Measurements from ENCODE around the gene GHRL.
A peak's percentile ranks its signal among the peaks of the same experiment; 100 is the strongest.
"Not testable (repeated sequence)": the region's sequence is repeated elsewhere in the genome, so short reads cannot be mapped to it uniquely, and the experiment has no call there.

GHRL gene

DNA sequence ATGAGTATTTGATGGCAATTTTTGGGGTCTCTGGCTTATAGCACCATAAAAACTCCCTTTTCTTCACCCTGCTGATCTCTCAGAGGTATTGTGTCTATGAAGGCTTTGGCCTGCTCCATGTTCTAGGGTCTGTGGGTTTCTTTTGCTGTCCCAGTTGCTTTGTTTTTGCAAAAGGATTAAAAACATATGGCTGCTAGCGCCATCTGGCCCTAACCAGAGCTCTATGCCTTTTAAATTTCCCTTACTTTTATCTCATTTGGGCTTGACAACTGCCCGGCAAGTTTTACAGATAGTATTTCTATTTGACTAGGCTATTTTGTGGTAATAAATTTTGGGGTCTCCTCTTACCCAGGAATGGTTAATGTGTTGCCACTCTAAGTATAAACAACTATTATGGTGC lies 6.4 kb upstream of the GHRL start:
- DNase-seq (ENCODE audit: low read depth): peak; percentile 30

DNA sequence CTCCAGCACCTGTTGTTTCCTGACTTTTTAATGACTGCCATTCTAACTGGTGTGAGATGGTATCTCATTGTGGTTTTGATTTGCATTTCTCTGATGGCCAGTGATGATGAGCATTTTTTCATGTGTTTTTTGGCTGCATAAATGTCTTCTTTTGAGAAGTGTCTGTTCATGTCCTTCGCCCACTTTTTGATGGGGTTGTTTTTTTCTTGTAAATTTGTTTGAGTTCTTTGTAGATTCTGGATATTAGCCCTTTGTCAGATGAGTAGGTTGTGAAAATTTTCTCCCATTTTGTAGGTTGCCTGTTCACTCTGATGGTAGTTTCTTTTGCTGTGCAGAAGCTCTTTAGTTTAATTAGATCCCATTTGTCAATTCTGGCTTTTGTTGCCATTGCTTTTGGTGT lies 5.3 kb upstream of the GHRL start:
- not testable (repeated sequence) for DNase-seq (ENCODE audit: low read depth)

DNA sequence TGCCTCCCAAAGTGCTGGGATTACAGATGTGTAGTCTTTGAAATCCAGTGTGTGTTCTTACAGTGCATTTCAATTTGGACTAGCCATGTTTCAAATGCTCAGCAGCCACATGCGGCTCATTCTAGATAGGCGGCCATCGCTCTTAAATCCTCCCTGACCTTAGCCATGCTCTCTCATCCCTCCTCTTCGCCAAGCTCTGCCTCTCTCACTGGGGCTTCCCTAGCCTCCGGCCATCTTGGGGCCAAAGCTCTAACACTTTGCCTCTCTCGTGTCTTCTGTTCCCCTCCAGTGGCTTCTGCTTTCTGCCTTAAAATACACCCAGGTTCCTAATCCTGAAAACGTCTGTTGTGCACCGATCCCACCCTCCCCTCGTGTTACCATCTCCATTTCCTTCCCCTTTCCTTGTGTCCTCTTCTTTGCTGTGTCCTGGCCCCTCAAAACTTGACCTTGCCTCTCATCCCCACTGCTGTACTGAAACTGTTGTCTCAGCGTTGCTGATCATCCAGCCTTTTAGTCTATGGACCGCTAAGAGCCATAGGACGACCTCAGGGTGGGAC lies 1.4 kb upstream of the GHRL start:
- DNase-seq (ENCODE audit: low read depth): no peak

DNA sequence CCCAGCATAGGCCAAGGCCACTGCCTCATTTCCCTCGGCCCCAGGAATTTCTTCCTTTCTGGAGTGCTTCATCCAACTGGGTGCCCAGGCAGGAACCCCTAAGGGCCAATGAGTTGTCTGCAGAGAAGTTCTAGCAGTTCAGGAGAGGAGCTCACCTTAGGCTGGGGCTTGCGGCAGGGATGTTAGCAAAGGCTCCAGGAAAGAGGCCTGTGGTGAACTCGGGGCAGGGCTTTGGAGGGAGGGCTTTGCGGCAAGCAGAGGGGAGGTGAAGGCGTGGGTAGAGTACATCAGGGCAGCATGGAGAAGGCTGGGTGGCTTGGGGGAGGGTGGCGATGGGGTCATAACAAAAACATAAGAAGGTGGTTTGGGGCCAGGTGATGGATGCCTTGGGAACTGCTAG lies 1.1 kb downstream of the GHRL start:
- DNase-seq (ENCODE audit: low read depth): no peak

DNA sequence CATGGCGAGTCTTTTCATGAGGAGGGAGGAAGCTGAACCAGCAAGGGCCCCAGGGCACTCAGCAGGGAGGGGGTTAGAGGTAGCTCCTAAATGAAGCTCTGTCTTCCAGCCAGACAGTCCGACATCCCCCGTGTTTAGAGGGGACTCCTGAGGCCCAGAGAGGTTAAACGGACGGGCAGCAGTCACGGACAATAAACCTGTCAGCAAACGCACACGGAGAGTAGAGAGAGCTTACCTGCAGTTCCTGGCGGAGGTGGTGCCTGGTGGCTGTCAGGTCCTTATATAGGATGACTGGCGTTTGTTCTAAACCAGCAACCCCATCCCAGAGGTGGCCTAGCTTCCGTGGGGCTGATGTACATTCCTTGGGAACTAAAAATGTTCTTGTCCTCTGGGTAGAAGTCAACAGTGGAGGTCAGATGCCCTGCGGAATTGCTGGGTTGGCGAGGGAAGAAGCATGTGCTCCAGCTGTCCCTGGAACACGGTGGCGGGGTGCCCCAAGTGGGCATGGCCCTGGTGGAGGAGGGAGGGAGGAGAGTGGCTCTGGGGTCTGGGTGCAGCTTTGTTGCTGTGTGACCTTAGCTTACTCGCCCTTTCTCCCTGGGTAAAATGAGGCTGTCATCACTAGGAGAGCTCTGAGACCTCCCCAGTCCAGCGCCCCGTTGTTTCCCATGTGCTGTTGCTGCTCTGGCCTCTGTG lies 2.1 kb downstream of the GHRL start:
- DNase-seq (ENCODE audit: low read depth): no peak

DNA sequence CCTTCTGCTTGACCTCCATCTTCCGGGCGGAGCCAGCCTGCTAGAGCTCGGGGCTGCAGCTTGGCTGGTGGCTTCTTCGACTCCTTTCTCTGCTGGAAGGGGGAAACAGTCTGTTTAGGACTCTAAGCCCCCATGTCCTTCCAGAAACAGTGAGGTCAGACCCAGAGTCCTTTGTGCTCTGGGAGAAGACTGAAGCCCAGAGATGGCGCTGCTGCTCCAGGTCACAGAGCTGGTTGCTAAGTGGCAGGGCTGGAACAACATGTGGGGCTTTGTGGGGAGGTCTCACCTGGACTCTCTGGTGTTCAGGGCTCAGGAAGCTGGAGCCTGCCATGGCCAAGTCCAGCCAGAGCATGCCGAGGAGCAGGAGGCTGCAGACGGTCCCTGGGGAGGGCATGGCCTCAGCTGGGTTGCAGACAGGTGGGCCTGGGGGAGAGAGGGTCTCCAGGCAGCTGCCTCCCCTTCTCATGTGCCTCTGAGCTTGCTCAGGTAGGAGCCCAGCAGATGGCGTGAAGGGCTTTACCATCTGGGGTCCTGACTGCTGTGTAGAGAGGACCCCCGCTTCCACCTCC lies 2.9 kb downstream of the GHRL start:
- DNase-seq (ENCODE audit: low read depth): no peak

DNA sequence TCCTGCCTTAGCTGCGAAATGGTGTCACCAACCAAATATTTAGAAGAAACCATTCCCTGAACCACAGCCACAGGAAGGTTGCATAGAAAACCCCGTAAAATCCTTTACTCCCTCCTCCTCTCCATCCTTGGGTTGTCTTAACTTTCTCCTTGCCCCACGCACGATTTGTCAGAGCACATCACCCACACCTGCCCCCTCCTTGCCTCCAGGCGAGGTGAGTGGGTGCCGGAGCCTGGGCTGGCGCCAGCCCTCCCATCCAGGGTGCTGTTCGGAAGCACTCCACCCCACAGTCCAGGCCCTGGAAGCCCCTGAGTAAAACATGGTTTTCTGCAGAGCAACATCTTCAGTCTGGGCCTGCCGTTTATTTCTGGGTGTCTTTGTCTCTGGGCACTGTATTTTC lies 3.7 kb downstream of the GHRL start:
- no peak for DNase-seq (ENCODE audit: low read depth)

DNA sequence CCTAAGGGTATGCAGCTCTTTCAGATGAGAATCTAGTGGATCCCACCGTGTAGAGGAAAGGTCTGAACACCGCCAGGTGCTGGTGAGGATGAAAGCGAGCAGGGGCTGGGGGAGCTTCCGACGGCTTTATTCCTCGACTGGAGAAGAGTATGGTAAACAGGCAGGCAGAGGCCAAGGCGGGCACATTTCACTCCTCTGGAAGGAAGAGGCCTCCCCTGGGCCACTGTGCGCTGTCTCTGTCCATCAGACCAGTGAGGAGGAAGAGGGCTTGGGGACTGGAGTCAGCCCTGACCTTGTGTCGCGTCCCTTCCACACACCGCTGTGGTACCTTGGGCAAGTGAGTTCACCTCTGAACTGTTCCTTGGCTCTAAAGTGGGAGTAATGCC lies 4.2 kb downstream of the GHRL start:
- DNase-seq (ENCODE audit: low read depth): no peak

DNA sequence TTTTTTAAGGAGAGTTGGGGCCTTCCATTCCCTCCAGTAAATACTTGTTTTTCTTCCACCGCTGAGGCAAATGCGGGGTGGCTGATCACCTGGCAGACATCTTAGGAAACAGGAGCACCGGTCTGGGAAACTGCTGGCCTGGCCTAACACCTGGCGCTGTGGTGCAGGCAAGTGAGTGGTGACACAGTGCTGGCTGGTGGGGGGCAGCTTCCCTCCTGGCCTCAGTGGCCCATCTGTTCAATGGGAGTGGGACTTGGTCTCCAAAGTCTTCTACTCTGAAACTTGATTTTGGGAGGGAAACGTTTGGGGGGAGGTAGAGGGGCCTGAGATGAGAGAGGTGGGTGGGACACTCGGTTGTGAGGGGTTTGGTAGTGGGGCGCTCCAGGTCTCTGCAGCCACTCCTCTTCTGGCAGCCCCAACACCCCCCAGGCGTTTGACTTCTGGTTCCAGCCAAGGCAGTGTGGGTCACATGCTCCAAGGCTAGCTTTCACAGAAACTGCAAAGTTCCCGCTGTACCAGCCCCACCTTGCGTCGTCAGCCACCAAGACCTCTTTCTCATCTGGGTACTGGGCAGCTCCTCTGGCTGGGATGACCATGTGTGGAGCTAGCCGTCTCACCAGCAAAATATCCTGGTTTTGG lies 4.7 kb downstream of the GHRL start:
- DNase-seq (ENCODE audit: low read depth): no peak

DNA sequence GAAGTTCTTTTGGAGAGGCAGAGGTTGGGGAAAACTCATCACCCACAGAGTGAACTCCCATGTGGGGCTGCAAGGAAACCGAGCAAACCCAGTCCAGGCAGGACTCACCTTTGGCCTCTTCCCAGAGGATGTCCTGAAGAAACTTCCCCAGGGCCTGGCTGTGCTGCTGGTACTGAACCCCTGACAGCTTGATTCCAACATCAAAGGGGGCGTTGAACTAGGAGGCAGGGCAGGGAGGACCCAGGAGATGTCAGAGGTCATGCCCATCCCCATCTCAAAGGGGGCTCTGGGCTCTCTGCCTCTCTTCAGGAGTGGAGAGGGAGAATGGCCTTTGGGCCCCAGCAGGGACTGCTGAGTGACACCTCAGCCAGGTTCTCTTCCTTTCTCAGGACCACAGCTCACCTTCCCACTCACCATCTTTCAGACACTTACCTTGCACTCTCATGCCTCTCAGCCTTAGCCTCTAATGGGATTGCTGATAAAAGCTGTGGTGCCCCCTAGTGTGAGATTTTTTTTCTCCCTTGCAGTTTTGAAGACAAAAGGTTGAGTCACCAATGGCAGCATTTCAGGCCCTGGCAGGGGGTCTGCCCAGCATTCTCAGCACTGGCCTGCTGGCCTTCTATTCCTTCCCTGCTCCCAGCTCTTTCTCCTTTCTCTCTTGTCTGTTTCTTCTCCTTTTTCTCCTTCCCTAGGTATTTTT lies 6.0 kb downstream of the GHRL start:
- peak; percentile 76 for DNase-seq (ENCODE audit: low read depth)

DNA sequence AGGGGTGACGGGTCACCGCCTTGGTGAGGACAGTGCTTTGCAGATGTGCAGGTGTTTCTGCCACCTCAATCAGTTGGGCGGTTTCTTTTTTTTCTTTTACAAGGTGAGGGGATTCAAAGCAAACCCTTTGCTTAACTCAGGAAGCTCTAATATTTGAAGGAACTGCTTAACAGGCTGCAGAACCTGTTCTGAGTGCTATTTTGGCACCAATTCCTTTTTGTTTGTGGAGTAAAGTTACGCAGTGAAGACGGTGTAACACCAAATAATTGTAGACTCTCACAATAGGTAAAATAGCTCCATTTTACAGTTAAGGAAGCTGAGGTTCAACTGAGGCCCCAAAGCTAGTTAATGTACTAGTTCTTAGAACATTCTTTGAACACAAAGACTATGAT lies 6.6 kb downstream of the GHRL start:
- no peak for DNase-seq (ENCODE audit: low read depth)

DNA sequence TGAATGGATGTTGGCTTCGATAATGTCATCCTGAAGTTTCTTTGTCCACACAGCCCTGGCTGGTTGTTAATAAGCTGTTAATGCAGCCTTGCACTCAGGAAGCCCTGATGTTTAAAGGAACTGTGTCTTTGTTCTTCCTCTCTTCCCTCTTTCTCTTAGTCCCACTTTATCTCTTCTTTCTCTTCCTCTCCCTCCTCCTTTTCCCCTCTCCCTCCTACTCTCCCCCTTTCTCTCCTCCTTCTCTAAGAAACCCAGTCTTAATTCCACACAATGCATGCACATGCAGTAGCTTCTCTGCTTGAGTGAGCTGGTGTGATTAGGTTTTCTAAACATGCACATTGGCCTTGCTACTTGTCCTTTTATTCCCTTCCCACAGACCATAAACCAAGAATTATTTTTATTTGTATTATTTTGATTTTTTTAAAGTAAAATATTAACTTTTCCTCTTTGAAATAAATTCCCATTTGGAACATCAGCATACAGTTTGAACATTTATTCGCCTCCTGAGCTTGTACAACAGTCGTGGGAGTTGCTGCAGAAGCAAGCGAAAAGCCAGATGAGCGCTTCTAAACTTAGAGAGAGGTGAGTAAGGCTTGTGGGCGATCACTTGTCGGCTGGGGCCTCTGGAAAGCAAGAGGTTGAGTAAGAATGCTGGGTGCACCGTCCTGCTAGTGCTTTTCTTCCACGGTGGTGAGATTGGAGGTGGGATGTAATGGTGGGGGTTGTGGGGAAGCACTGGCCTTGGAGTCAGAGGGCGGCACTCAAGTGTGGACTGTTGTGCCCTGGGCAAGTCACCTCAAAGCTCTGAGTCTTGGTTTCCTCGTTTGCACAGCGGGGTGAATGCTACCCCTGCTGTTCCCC lies 7.2 kb downstream of the GHRL start:
- DNase-seq (ENCODE audit: low read depth): no peak

DNA sequence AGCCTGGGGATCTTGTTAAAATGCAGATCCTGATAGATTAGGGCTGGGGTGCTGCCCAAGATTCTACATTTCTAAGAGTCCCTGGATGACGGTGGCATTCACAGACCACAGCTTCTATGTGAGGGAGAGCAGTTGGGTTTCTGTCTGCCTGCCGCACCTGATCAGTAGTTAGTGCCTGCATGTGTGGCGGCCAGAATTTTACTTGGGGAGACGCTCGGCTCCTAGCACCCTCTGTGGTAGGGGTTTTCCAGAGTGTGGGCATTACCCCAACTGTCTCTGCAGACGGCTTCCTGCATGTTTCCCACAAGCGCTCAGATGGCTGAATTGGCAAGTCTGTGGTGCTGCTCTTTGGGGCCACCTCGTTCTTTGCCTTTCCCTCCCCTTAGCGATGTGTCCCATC lies 8.3 kb downstream of the GHRL start:
- DNase-seq (ENCODE audit: low read depth): no peak

DNA sequence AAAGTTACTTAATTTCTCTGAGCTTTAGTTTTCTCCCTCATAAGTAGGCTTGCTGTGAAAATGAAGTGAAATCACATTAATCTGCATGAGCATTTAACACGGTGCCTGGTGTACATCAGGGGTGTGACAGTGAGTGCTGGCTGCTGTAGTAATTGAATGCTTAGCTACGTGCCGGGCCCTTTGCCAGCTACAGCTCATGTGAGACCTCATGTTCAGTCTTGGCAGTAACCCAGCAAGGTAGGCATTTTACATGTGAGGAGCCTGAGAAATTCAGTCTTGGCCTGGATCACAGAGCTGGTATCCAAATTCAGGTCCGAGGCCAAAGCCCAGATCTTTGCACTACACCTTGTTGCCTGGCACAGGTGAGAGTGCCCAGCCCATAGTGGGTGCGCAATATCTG lies 9.1 kb downstream of the GHRL start:
- DNase-seq (ENCODE audit: low read depth): no peak

DNA sequence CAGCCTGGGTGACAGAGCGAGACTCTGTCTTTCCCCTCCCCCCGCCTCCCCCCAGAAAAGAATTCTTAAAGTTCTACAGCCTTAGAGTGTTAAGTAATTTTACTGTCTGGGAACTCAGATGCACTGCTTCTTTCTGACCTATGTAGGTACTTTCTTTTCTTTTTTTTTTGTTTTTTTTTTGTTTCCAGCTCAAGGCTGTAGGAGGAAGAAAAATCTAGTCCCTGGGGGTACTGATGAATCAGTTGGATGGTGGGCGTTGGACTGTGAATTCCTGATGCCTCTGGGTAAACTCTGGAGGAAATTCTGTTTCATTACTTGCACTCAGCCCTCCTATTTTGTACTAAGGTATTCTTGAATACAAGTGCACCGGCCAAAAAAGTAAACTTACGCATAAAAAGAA lies 10.8 kb downstream of the GHRL start:
- no peak for DNase-seq (ENCODE audit: low read depth)

DNA sequence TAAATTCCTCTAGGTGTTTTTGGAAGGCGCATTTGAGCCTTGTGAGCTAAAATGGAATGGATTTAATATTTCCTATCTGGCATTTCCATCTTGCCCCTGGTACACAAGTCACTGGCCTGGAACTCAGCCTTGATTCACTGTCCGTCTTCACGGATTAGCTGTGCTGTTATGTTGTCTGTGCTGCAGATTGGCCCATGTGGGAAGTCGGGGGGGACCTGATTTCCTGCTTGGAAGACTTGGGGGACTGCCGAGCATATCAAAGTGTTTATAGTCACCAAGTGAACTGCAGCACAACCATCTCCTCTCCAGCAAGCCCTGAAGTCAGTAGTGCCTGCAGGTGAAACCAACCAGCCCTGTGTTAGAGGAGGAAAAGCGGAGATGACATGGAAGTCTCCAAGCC lies 12.2 kb downstream of the GHRL start:
- no peak for DNase-seq (ENCODE audit: low read depth)

DNA sequence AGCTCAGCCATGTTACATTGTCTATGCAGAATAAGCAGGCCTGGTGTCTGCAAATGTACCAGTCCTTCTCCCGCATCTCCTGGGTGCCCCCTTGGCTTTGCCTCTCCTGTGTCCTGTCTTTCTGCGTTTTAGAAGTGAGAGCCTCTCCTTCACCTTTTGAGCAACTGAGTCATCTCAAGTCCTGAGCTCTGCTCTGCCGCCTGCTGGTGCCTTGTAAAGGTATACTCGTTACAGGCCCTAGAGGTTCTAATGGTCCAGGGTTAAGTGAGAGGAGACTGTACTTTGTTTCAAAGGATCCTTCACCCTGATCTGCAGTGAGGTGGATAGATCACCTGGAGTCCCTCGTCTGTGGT lies 12.6 kb downstream of the GHRL start:
- DNase-seq (ENCODE audit: low read depth): no peak

DNA sequence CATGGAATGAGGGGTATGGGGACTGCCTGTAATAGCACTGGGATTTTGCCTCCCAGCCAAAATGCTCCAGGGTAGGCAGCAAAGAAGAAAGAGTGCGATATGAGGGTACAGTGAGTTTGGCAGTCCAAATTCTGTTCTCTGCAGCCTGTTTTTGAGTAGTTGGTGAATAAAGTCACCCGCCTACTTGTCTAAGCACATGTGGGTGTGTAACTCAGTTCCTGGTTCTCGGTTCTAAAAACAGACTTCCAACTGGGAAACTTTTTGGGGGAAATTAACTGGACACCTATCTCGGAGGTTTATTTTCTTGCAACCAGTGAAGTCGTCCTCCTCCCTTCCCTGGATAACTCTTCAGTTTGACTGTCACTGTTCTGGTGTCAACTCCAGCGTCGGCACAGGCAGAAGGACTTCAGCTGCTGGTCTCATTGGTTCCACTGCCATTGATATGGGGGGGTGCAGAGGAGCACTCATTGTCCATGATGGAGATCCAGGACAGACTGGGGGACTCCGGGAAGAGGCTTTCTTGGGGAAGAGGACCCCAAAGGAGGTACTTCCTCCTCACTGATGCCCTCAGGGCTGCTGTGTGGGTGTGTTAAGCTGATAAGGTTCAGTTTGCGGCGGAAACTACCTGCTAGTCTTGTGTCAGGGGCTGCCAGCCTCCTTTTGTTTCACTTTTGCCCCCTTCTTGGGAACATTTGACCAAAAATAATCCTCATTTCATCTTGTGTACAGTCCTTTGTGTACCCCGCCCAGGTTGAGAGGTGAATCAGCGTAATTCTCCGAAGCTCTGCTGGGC lies 13.2 kb downstream of the GHRL start:
- no peak for DNase-seq (ENCODE audit: low read depth)

DNA sequence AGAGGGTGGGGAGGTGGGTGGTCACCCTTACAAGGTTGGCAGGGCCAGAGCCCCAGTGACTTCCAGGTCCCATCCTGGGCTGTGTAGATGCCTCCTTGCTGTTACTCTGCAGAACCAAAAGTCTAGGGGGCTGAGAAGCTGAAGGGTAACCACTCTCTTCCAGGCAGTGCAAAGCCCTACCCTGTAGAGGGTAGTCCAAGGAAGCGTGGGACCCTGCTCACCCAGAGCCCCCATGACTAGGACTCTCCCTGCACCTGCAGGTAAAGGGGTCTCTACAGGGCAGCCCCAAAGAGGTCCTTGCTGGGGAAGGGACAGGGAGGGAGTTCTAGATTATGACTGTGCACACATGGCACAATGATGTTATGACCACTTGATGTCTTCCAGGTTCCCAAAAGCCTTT lies 14.2 kb downstream of the GHRL start:
- DNase-seq (ENCODE audit: low read depth): no peak

DNA sequence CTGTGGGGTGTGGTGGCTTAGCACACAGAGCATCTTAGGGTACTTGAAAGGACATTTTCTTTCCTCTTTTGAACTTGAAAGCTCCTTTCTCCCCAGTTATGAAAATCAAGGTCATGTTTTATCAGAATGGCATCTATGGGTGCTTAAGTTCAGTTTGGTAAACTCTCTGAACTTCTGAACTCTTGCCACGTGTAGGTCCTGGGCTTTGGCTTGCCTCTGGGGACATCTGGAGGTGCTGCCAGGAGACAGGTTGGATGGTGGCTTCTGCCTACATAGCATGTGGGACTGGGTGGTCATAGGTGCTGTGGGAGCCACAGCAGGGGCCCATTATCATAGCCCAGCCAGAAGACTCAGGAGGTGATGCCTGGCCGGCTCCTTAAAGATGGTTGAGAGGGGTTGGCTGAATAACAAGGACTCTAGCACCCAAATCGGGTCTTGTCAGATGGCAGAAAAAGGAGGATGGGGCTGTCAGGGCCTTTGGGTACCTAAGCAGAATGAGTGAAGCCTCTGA lies 15.6 kb downstream of the GHRL start:
- no peak for DNase-seq (ENCODE audit: low read depth)

DNA sequence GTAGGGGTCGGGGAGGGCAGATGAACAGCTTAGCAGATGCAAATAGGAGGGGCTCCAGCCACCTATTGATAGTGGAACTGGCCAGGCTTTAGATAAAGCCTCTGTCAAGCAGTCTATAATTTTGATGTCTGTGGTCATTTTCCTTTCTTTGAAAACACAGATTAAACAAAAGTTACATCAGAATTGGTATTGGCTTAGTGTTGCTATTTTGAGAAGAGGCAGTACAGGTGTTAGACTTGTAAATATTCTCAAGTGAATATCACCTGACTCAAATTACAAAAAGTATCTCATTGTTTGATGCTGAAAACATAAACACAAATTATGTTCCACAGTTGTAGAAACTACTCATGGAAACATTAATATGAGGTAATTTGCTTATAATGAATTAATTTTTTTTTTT lies 18.1 kb downstream of the GHRL start:
- no peak for DNase-seq (ENCODE audit: low read depth)
